Activated T-cell treated with anti-CD3 and anti-CD28 coated beads for 48 hours (primary cell): ENCODE results near the gene LMF2.

Source experiments
- DNase-seq: peaks from one replicate; pipeline ENCODE4 v3.0.0-alpha.2; 2020; ENCODE audit warnings: low read depth

Gene LMF2

DNA sequence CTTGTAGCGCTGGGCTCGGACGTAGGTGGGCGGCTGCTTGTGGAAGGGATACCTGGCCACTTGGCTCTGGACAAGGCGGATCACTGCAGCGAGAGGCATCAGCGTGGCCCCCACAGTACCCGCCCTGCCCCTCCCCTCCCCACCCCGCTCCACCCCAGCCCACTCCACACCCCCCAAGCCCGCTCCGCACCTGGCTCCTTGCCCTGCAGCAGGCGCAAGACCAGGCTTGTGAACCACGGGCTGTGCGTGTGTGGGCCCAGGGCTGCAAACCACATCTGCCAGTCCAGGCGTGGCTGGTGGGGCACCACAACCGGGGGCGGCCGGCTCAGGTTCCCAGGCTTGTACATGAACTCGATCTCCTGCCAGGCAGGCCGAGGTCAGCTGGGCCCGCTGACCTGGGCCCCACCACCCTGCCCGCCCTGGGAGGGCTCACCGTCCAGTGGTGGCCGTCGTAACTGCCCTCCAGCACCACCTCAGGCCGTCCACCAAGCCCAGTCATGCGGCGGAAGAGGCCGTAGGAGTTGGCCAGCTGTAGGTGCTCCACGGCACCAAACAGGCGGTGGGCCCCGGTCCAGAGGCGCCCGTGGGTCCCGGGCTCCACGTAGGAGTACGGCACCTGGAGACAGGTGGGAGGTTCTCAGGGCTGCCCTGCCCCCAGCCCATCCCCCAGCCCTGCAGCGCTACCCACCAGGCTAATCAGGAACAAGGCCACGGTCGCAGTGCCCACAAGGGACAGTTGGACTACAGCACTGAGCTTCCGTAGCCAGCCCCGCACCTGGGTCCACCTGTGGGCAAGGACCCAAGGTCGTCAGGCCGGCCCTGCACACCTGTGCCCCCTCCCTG lies 2.9 kb downstream of the LMF2 start:
- DNase-seq: no peak

DNA sequence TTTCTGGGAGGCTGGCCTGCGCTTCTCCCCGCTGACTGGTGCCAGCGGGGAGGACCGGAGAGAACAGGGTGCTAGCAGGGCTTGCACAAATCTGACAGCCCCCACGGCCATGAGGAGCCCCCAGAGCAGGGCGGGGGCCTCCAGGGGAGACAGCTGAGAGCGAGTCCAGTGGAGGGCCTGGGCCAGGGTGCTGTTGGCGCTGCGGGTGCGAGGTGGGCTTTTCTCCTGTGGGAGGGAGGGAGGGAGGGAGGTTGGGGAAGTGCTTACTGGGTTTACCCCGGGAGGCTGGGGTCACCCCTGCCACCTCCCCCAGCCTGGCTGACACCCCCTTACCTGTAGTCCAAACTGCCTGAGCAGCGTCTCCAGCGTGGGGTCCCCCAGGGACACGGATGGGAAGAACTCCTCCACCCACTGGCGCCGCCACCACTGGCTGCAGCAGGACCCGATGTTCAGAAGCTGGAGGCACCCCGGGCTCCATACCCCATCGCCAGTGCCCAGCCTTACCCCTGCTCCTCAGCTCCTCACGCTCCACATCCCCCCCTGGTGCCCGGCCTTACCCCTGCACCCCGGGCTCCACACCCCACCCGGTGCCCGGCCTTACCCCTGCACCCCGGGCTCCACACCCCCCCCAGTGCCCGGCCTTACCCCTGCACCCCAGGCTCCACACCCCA lies 3.9 kb downstream of the LMF2 start:
- DNase-seq: no peak

DNA sequence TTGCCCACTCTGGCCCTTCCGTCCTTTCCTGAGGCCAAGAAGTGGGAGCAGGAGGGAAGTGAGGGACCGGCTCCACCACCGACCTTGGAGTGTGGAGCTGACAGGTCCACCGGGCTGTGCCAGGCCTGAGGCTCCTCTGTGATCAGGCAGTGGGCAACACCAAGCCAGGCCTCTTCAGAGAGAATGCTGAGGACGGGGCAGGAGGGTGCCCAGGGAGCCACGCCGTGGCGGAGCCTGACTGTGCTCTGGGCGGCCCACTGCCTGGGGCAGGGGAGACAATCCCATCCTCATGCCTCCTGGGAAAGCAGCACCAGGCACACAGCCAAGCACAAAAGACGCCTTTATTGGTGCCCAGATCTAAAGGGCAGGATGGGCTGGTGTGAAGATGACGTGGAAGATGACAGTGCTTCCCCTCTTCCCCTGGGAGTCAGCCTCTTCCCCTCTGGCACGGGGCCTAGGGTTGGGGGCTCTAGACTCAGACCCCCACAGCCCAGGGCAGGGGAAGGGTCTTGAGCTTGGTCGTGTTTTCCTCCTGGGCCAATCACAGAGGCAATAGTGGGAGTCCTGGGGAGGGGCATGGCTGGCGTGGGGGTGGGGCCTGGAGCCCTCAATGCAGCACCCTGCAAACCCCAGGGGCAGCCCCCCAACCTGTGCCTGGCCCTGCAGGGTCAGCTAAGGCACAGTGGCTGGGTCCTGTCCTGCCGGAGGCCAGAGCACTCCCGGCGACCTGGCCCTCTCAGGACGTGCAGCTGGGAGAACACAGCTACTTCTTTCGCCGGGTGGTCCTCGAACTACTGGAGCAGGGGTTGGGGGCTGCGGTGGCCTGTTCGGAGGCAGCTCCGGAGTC lies 4.7 kb downstream of the LMF2 start:
- DNase-seq: no peak

DNA sequence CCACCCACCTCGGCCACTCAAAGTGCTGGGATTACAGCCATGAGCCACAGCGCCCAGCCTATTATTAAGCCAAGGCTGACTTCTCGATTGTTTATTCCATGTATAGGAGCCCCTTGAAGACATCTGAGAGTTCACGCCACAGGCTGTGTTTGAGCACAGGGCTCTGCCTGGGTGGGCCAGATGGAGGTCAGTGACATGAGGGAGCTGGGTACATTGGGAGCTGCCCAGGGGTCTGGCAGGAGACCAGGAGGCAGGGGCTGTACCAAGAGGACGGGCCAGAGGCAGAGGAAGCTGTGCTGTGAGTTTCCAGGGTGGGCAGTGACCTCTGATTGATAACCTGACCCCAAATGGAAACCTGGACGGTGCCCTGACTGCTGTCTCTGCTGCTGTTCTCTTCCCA lies 5.4 kb downstream of the LMF2 start:
- DNase-seq: no peak

DNA sequence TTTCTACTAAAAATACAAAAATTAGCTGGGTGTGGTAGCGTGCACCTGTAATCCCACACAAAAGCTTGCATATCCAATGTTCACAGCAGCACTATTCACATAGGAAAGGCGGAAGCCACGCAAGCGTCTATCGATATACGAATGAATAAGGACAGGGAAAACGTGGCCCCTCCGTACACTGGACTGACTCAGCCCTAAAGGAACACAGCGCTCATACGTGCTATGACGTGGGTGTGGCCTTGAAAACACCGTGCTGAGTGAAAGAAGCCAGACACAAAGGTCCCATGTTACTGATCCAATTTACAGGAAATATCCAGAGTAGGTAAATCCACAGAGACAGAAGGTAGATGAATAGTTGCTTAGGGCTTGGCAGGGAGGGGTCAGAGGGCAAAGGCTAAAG lies 7.0 kb downstream of the LMF2 start:
- no peak for DNase-seq

DNA sequence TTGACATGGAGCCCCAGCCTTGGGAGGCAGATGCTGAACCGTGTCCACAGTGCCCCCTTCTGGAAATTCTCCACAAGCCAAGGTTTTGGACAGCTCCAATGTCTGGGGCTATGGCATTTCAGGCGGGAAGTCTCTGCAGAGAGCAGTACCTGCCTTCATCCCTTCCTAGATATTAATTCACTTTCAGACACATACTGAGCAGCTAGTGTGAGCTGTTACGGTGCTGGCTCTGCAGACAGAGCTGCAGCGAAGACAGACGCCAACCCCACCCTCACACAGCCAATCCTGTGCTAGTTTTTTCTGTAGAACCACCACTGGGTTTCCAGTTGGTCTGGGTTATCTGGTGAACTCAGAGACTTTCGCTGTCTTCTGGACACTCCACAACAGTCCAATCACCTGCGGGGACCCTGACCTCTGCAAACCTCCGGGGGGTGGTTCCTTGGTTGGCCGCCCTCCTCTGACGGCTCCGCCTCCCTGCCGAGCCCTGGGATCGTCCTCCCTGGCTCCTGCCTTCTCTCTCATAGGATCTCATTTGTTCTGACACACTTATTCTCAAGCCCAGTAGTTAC lies 9.1 kb downstream of the LMF2 start:
- DNase-seq: peak; percentile 50

DNA sequence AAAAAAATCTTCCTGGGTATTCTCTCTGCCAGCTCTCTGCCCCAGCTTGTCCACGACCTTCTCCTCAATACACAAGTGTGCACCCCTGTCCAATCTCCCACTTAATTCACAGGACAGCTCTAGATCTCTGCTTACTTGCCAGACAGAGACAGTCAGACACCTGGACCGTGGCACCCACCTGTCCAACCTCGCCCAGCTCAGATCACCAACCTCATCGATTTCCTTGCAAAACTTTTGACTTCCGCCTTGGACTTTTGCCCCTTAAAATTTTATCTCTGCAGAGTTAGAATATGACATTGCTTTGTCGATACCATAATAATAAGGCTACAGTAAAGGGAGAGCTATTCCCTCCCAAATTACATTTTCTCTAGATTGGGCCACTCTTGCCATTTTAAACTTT lies 10.4 kb downstream of the LMF2 start:
- no peak for DNase-seq

DNA sequence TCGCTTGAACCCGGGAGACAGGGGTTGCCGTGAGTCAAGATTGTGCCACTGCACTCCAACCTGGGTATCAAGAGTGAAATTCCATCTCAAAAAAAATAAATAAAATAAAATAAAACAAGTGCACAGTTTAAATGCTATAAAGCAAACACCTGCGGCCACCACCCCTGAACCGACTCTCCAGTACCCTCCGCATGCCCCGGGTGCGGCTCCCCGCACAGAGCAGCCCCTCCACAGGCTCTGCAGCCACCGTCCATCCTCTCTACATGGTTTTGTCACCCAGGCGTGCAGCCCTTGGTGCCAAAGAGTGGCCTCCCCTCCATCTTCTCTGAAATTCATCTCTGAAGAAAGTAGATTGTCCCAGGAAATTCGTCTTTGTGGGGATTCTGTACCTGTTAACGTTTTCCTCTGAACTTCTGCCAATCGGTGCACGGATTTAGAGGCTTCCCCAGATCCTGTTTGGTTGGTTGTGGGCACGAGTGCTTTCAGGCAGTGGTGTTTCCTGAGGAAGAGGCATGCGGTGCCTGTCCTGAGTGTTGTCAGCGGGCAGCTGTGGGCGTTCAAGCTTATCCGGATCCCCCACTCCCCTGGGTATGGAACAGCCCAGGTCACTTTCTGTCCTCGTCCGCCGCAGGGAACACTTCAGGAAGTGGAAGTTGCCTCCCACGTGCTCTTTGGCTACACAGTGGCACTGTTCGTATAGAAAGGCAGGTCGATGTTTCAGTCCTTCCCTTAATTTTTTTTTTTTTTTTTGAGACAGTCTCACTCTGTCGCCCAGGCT lies 16.8 kb downstream of the LMF2 start:
- no peak for DNase-seq

DNA sequence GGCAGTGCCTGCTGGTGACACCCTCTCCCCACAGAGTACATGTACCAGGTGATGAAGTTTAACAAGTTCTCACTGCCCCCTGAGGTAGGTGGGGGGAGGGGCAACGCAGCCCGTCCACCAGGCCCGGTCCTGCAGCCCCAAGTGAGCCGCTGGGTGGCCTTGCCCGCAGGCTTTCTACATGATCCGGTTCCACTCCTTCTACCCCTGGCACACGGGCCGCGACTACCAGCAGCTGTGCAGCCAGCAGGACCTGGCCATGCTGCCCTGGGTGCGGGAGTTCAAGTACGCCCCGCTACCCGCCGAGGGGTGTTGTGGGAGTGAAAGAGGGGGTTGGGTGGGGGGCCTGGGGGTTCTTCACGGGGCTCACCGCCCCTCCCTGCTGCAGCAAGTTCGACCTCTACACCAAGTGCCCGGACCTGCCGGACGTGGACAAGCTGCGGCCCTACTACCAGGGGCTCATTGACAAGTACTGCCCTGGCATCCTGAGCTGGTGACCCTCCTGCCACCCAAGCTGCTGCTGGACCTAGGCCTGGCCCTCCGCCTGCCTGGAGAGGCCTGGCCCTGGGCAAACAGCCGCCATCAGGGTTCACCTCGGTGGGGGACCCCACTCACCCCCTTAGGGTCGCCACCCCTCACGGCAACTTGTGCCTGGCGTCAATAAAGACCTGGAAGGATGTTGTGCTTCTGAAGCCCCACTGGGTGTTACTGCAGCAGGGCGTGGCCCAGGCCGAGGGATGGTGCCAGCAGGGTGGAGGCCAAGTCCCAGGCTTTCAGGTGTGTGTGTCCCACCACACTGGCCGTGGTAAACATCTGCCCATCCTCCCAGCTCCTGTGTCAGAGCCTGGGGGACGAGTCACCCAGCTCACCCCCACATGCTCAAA lies 17.9 kb downstream of the LMF2 start:
- no peak for DNase-seq

DNA sequence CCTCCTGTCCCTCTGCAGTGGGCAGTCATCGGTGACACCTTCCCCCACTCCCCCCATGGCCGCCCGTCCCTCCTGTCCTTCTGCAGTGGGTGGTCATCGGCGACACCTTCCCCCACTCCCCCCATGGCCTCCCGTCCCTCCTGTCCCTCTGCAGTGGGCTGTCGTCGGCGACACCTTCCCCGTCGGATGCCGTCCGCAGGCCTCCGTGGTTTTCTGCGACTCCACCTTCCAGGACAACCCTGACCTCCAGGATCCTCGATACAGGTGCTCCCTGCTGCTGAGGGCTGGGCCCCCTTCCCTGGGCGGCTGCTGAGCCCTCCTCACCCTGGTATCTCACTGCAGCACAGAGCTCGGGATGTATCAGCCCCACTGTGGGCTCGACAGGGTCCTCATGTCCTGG lies 18.6 kb downstream of the LMF2 start:
- DNase-seq: no peak

DNA sequence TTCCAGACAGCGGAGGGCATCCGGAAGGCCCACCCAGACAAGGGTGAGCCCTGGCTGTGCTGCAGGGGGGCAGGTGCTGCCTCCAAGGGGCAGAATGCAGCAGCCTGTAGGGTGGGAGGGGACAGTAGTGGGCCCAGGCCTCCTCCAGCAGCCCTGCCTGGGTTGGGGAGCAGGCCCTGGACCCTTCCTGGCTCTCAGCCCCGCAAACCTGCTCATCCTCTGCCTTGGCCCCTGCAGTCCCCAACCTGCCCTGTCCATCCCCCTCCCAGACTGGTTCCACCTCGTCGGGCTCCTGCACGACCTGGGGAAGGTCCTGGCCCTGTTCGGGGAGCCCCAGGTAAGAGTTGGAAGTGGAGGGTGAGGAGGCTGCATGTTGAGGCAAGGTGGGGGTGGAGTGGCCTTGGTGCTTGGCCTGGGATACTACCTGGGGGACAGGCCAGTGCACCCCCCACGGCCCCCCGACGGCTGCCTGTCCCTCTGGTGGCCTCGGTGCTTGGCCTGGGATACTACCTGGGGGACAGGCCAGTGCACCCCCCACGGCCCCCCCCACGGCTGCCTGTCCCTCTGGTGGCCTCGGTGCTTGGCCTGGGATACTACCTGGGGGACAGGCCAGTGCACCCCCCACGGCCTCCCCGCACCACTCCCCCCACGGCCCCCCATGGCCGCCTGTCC lies 19.4 kb downstream of the LMF2 start:
- no peak for DNase-seq

DNA sequence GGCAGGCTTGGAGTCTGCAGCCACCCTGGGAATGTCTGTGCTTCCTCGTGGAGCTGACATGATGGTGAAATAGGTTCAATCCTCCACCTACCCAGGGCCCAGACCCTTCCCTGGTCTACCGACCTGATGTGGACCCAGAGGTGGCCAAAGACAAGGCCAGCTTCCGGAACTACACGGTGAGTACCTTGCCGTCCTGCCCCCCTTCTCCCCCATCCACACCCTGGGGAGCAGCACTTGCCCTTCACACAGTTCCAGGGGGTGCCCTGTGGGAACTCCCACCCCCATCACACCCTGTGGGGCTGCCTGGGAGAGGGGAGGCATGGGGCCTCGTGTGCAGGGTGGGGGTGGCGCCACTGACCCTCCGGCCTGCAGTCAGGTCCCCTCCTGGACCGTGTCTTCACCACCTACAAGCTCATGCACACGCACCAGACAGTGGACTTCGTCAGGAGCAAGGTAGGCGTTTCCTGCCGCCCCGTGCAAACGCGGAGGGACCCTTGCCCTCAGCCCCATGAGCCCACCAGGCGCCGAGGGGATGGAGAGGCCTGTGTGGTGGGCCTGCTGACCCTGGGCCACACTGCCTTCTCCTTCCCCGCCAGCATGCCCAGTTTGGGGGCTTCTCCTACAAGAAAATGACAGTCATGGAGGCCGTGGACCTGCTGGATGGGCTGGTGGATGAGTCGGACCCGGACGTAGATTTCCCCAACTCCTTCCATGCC lies 20.1 kb downstream of the LMF2 start:
- DNase-seq: no peak

DNA sequence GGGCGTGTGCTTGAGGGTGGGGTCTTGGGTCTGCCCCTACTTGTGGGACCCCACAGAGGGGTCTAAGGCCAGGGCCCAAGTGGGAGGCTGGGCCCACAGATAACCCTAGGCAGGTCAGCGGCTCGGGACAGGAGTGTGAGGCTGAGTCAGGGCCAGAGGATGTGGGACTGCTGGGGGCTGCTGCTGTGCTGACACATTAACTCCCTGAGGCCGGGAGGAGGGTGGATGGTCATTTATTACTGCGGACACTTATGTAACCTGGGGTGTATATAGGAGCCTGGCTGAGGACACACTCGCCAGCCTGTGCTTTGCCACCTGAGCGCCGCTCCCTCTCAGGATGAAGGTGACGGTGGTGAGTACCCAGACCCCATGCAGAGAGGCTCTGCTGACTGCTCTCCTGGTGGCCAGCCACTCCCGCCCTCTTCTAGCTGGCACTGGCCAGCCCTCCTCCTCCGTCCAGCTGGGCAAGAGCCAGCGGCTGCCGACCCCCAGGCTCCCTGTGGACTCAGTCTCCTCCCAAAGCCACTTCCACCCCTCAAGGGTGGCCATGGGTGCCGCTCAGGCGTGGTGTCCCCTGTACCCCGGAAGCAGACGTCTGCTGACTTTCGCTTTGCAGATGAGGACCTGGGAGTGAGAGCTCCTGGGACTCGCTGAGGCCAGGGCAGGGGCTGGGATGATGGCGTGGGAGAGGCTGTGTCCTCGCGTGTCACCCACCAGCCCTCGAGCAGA lies 20.8 kb downstream of the LMF2 start, which contains the start of gene MIOX:
Gene MIOX, plus strand, starts transcription at position 299 of the 729 bp plus-strand sequence. Its CDS starts 39 bp downstream, at position 338.
- no peak for DNase-seq

DNA sequence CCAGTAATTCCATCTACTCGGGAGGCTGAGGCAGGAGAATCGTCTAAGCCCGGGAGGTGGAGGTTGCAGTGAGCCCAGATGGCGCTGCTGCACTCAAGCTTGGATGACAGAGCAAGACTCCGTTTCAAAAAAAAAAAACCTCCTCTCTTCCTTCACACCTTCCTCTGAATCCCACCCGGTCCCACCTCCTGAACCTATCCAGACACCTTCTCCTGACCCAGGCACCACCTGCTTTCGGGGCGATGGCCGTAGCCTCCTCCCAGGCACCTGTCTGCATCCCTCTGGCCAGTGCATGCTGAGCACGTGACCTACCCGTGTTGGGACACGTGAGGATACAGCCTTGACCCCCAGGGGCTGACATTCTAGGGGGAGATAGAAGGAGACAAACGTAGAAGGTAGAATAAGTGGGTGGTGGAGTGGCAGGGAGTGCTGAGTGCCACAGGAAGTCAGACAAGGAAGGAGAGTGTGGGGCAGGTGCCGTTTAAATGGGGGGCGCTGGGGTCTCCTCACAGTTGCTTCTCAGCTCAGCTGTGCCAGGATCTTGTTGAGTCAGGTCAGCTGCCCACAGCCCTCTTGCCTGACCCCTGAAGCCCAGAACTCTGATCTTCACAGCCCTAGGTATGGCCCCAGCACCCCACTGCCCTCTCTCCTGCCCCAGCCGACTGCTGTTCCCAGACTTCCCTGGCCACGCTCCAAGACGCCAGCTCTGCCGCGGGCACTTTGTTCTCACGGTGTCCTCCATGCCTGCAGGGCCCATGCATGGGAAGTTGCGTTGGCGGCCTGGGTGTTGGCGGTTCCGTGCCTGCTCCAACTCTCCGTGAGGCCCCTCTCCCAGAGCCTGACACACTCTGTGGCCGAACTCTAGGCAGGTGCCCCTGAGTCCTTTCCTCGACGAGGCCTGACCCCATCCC lies 22.0 kb downstream of the LMF2 start:
- DNase-seq: no peak

DNA sequence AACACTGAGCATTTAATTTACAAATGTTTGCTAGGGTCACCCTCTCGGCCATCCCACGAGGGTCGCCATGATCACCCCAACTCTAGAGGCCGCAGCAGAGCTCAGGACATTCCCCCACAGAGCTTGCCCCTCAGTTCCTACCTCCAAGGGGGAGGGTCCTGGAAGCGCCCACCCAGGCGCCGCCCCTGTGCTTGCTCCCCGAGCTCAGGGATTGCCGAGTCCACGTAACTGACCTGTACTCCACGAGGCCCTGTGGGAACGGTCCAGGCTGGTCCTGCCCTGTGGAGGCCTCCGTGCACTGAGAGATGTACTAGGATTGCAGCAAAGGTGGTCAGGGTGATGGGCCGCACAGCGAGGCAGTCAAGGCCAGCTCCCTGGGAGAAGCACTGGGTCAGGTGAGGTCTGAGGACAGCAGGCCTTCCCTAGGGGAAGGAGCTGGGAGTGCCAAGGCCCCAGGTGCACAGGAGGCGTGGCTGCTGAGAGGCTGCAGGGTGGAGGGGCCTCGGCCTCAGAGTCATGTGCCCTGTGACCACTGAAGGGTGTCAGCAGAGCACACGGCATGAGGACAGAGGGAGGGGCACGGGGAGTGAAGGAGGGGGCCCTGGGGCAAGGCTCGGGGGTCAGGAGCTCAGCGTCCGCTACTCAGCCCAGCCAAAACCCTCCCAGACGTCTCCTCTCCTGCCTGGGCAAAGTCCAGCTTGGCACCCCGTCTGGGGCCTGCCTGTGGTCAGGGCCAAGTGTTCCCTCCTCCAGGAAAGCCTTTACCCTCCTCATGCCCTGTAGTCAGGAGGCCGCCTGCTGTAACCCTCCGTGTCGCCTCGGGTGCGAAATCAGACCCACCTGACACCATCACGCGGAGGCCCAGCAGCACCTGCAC lies 23.3 kb downstream of the LMF2 start:
- no peak for DNase-seq

DNA sequence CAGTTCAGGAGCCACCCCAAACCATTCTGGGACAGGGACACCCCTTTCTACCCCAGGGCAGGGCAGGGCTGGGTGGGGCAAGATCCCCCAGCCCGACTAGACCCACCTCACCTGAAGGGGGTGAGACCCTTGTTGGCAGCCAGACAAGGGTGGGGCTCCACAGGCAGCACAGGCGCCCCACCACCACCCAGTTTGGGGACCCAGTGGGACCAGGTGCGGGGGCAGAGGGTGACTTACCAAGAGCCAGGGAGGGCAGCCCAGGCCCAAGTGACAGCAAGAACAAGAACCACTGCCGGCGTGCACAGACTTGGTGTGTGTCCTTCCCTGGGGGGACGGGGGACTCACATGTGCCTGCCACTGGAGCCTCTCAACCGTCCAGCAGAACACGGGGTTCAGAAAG lies 23.9 kb downstream of the LMF2 start:
- no peak for DNase-seq
